GM08714 (cell line): ENCODE results near the gene DENND5B.
"Not testable (repeated sequence)": the region's sequence is repeated elsewhere in the genome, so short reads cannot be mapped to it uniquely, and the experiment has no call there.

Source experiments
- H3K4me3 ChIP-seq: fragments of 200-500 bp; sonication (Bioruptor generic); 2 replicates; pipeline ENCODE4 v1.5.1; 2014; ENCODE audit warnings: mild to moderate bottlenecking, low read length, inconsistent platforms
- ZNF274 ChIP-seq: IDR thresholded peaks from 2 replicates; pipeline ENCODE4 v1.6.1; 2012; ENCODE audit warnings: mild to moderate bottlenecking, low read depth, low read length

Gene DENND5B

DNA sequence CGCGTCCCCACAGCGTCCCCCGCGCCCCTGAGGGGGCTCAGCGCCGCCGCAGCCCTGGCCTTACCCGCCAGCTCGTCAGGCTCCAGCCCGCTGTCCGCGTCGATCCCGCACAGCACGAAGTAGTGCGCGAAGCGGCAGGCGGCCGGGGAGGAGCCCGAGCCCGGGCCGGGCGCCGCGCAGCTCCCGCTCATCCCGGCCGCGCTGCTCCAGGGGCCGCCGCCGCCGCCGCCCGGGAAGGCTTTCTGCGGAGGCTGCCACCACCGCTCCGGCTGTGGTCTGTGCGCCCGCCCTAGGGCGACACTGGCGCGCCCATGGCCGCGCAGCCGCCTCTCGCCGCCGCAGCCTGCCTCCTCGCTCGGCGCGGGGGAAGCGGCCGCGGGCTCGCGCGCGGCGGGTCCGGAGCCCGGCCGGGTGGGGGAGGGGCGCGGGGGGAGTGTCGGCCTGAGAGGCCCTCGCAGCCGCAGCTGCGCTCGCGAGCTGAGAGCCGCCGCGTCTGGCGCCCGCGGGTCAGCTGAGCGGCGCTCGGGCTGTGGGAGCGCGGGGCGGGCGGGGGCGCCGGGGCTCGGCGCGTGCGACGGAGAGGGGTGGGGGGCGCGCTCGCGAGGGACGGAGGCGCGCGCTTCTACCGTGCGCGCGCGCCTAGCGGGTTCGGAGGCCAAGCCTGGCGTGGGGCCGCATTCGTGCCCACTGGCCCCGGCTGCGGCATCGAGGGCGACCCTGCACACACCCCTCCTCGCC, at the start of gene DENND5B:
Gene DENND5B (minus strand): TSS at position 495 of the 738 bp plus-strand sequence. CDS start 304 bp downstream, at position 191.
- H3K4me3 ChIP-seq: peak within 1 kb of the TSS; percentile 72
- TF ChIP-seq ZNF274: no peak

DNA sequence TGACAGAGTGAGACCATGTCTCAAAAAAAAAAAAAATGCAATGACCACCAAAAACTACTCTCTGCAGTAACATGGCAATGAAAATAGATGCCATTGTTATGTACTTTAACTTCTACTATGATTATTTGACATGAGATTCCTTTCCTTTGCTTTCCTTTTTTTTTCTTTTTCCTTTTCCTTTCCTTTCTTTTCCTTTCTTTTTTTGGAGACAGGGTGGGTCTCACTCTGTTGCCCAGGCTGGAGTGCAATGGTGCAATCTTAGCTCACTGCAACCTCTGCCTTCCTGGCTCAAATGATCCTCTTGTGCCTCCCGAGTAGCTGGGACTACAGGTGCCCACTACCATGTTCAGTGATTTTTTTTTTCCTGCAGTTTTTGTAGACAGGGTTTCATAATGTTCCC, 43.7 kb upstream of the DENND5B start:
- no peak overlapping the region for H3K4me3 ChIP-seq
- no peak for TF ChIP-seq ZNF274

DNA sequence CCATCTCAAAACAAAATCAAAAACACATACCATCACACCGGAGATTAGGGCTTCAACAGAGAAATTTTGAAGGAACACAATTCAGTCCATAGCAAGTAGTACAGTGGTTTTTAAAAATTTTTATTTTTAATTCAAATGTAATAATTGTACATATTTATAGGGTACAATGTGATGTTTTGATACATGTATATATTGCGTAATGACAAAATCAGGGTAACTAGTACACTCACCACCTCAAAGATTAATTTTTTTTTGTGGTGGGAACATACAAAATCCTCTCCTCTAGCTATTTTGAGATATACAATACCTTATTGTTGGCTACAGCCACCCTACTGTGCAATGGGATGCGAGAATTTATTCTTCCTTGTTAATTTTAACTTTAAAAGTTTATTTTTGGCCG, 42.5 kb upstream of the DENND5B start:
- no peak for TF ChIP-seq ZNF274

DNA sequence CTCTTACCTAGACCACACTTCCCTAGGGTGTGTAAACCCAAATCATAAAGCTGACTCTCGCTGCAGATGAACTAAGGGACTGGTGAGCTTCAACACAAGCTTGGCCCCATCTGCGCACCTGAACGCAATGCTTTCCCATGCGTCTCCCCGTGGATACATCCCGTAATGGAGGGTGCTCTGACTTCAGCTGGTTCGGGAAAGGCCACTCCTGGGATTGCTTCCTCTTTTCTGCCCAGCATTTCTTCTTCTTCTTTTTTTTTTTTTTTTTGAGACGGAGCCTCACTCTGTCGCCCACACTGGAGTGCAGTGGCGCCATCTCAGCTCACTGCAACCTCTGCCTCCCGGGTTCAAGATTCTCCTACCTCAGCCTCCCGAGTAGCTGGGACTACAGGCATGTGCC, 40.9 kb upstream of the DENND5B start:
- no peak for TF ChIP-seq ZNF274
- H3K4me3 ChIP-seq: no peak overlapping the region

More for the DNA sequence above, 42.5 kb upstream of the DENND5B start:
- H3K4me3 ChIP-seq: no peak overlapping the region

DNA sequence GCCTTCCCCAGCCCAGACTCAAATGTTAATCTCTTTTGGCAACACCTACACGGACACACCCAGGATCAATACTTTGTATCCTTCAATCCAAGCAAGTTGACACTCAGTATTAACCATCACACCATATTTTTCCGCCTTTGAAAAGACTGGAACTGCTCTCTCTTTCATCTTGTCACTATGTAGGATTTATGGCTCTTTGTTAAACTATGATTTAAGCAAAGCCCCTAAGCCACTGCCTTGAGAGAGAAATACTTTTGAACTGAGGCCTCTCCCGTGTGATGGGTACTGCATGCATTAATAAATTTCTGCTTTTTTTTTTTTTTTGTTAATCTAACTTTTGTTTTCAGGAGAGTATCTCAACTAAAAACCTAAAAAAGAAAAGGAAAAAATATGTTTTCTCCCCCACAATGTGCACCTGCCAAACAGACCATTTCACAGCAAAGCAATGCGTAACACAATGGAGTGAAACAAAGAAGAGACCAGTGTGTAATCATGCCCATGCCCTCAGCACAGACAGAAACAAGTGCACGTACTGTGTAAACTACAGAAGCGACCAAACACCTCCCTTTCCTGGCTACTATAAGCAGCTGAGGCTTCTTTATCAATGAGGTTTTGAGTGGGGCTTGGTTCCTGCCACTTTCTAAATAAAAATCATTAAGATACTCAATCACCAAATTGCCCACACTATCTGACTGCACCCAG, 40.2 kb upstream of the DENND5B start:
- no peak overlapping the region for H3K4me3 ChIP-seq

DNA sequence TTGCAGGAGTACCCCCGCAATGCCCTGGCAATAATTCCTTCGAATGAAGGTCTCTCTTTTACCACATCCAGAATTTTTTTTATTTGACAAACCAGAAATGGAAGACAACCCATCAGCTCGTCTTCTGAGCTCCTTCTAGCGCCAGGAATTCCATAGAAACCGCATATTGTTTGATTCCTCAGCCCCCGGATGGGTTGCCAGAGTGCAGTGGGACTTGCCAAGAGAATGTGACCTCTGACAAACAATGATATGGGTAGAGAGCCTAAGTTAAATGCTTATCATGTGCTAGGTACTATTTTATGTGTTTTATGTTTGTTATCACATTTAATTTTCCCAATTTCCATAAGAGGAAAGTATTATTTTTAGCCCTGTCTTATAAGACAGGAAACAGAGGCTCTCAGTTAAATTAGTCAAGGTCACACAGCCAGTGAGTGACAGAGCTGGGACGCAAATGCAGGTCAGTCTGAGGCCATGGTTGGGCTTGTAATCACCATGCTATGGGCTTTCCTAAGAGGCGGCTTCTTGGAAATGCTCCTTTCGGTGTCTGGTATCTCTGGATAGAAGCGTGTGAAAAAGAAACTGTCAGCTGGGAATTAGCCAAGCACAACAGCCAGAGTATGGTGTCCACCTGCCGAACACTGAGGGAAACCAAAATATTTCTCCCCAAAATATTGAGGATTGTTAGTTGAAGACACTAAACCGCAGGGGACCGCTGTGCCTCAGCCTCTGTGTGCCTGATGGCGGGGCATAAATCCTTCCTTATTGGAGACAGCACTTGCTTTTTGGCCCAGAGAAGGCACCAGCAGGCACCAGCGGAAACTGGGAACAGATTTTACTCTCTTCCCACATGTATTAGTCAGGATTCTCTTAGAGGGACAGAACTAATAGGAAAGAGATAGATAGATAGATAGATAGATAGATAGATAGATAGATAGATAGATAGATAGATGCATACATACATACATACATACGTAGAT, 39.1 kb upstream of the DENND5B start:
- no peak for TF ChIP-seq ZNF274
- H3K4me3 ChIP-seq: no peak overlapping the region

More for the DNA sequence above, 40.2 kb upstream of the DENND5B start:
- TF ChIP-seq ZNF274: no peak

DNA sequence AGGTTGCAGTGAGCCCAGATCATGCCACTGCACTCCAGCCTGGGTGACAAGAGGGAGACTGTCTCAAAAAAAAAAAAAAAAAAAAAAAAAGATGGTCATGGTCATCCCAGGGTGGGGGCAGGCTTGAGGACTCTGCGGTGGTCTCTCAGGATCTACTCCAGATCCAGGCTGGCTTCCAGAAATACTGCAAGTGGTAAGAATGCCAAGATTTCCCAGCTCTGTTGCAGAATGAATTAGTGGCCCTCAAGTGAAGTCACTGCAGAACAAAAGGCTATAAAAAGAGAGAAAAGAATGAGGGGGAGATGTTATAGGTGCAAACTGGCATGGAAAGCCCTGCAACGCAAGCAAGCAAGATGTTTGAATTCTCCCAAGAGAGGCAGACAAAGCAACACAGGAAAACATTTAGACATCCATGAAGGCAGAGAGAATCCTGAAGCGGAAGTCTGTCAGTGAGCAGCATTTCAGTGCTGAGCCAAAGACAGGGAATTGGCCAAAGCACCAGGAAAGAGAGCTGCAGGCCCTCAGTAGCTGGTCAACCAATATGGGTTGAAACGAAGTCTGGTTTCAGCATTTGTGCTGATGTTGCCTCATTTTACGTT, 36.6 kb upstream of the DENND5B start:
- no peak overlapping the region for H3K4me3 ChIP-seq
- no peak for TF ChIP-seq ZNF274

DNA sequence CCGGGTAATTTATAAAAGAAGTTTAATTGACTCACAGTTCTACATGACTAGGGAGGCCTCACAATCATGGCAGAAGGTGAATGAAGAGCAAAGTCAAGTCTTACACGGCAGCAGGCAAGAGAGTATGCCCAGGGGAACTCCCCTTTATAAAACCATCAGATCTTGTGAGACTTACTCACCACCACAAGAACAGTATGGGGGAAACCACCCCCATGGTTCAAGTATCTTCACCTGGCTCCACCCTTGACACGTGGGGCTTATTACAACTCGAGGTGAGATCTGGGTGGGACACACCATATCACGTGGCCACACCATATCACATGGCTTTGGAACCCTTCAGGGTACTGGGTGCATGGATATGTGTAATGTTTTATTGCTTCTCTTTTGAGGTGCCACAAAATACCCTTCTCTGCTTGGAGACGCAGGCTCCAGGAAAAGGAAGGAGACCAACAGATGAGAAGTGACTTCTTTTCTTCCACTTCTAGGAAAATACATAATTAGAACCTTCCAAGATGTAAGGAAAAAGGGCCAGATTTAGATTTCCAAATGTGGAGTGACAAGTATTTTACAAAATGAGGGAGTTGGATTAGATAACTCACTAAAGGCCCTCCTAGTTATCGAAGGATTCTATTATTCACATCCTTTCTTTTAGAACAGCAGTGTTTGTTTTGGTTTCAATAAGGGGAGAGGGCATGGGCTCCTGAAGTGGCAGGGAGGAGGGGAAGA, 35.5 kb upstream of the DENND5B start:
- no peak overlapping the region for H3K4me3 ChIP-seq
- TF ChIP-seq ZNF274: no peak

DNA sequence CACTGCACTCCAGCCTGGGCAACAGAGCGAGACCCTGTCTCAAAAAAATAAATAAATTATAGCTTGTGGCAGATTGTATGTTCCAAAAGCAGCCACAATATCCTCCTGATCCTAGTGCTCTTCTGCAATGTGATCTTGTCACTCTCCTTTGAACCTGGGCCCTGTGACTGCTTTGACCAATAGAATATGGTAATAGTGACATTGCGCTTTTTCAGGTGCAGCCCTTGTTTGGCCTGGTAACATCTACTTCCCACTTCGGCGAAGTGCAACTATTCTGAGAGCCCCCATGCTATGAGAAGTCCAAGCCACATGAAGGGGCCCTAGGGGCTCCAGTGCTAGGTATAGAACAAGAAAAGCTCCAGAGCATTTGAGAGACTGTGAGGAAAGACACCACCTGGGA, 31.1 kb upstream of the DENND5B start:
- no peak overlapping the region for H3K4me3 ChIP-seq
- TF ChIP-seq ZNF274: no peak

DNA sequence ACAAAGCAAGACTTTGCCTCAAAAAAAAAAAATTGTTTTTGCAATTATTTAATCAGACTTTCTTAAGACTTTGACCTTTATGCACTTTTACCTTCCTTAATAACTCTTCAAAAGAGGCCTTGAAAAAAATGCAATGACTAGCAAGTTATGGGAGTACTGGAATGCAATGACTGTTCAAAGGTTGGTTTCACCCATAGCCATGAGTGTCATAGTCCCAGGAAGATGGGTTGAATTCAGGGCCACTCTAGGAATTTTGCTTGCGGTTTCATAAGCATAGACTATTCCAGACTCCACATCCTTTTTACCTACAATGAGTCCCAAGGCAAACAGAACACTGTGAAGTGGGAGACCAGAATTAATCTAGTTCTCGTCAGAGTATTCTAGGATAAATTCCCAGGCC, 29.4 kb upstream of the DENND5B start:
- H3K4me3 ChIP-seq: no peak overlapping the region
- TF ChIP-seq ZNF274: no peak

DNA sequence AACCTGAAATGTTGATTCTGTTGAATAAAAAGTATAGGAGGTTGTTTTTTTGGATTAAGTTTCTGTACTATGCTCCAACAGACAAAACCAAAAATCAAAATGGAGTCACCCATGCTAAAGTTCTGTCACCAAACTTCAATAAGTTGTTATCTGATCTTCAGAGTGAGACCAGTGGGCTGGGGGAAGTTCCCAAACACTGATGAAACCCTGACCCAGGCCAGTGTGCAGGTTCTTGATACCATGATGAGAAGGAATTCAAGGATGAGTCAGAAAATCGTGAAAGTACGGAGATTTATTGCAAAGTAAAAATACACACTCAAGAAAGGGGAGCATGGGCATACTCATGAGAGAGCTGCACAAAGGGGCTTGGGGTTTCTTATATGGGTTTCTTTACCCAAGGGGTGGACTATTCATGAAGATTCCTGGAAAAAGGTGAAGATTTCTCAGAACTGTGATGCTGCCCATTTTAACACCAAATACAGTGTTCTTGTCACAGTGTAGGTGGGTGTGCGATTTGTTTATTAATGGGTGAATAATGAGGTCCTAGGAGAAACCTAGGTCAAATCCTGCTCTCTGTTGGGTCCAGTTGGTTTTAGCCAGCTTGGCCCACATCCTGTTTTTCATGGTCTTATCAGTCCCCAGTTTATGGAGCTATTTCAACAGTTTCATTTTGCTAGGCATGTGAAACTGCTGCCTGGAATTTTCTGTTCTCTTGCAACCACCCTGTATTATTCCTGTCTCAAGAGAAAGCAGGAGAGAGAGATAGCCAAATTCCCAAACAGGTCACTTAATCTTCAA, 27.5 kb upstream of the DENND5B start:
- no peak overlapping the region for H3K4me3 ChIP-seq
- no peak for TF ChIP-seq ZNF274

DNA sequence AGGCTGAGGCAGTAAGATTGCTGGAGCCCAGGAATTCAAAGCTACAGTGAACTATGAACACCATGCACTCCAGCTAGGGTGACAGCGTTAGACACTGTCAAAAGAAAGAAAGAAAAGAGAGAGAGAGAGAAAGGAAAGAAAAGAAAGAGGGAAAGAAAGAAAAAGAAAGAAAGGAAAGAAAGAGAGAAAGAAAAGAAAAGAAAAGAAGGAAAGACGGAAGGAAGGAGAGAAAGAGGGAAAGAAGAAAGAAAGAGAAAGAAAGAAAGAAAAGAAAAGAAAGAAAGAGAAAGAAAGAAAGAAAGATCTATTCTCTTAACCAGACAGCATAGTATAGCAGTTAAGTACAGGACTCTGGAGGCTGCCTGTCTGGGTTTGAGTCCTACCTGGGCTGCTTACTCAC, 21.9 kb upstream of the DENND5B start:
- no peak for TF ChIP-seq ZNF274
- no peak overlapping the region for H3K4me3 ChIP-seq

DNA sequence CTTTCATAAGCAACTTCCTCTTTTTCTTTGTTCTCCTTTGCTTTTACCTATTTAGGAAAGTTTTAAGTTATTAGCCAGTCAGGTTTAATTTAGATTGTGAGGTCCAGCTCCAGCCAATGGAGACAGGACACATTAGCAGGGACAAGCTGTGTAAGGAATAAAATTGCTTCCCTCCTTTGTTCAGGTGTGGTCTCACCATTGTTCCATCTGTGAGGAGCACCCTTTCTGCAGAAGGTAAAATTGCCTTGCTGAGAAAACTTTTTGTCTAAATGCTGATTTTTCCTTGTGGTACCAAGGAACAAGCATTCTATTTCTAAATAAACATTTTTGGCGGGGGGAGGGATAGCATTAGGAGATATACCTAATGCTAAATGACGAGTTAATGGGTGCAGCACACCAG, 17.4 kb upstream of the DENND5B start:
- not testable (repeated sequence) for H3K4me3 ChIP-seq

DNA sequence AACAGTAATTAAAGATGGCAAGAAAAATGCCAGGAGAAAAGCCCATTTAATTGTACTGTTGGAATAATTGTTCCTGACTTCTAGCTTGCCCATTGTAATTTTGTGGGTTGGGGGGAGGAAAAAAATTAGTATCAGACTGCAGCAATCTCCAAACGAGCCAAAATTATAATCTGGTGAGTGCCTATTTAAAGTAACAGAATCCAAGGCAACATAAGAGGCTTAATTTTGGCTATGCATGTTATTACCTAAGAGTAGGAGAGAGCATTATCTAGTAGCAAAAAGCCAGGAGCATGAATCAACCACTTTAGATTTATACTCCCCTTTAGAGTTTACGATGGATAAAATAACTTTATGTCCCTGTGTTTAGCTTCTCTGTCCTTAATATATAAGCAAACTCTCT, 14.6 kb upstream of the DENND5B start:
- no peak for TF ChIP-seq ZNF274
- no peak overlapping the region for H3K4me3 ChIP-seq
